ENCODE results near the gene RPP38. TPM values are rescaled to one million over a fixed set of nuclear protein-coding genes. Genes with fewer than 3 reads are reported as not detected.
A peak's percentile ranks its signal among the peaks of the same experiment; 100 is the strongest.

The RPP38 gene
- total and polyA plus RNA-seq, 4 donors, result 8.2 to 12.0 (median 9.3) TPM

- Histone ChIP-seq H3K9me3 (ENCODE audit: control insufficient read depth, low read length) (peaks cover 1% of the 10 kb centered on the region), H3K36me3 (ENCODE audit: control insufficient read depth in 1 of 2, insufficient read depth in 2 of 2, low read length in 1 of 2) (no peaks in the 10 kb centered on the region), H3K27ac (ENCODE audit: low read depth in 1 of 2, low read length in 2 of 2) (no peak overlapping the region), H3K4me3 (ENCODE audit: low read length in 2 of 2) (no peak overlapping the region), H3K27me3 (ENCODE audit: control insufficient read depth in 1 of 2, insufficient read depth in 2 of 2, low read length in 1 of 2) (no peaks in the 10 kb centered on the region), H3K4me1 (ENCODE audit: control insufficient read depth in 1 of 2, insufficient read depth in 2 of 2, low read length in 2 of 2) (no peaks in the 10 kb centered on the region)
- no peak for DNase-seq
- WGBS, 2 donors, result 83 to 89% methylated on average over 3 of the region's 3 CpGs
- ATAC-seq (ENCODE audit: low FRiP score), result no peak
- intact Hi-C loops (cut with DNase I), result no loop called here
Measured at GRCh38 chr10:15068802-15069201, 28.4 kb upstream of the RPP38 start.

GRCh38 chr10:15069230-15069629, 27.9 kb upstream of the RPP38 start:
- intact Hi-C loops (cut with DNase I), result no loop called here
- 72 to 82% methylated on average over 4 of the region's 4 CpGs for WGBS, 2 donors

GRCh38 chr10:15072358-15072757, 24.8 kb upstream of the RPP38 start:
- Histone ChIP-seq H3K4me3 (ENCODE audit: low read length in 2 of 2) (no peak overlapping the region), H3K4me1 (ENCODE audit: control insufficient read depth in 1 of 2, insufficient read depth in 2 of 2, low read length in 2 of 2) (no peaks in the 10 kb centered on the region), H3K36me3 (ENCODE audit: control insufficient read depth in 1 of 2, insufficient read depth in 2 of 2, low read length in 1 of 2) (no peaks in the 10 kb centered on the region), H3K27me3 (ENCODE audit: control insufficient read depth in 1 of 2, insufficient read depth in 2 of 2, low read length in 1 of 2) (no peaks in the 10 kb centered on the region), H3K9me3 (ENCODE audit: control insufficient read depth, low read length) (no peaks in the 10 kb centered on the region), H3K27ac (ENCODE audit: low read depth in 1 of 2, low read length in 2 of 2) (no peak overlapping the region)
- 95% methylated on average over 5 of the region's 5 CpGs for WGBS, 2 donors
- intact Hi-C loops (cut with DNase I), result no loop called here
- DNase-seq, result no peak
- ATAC-seq (ENCODE audit: low FRiP score), result no peak

More at GRCh38 chr10:15069230-15069629, 27.9 kb upstream of the RPP38 start:
- no peaks in the 10 kb centered on the region for H3K4me1 ChIP-seq (ENCODE audit: control insufficient read depth in 1 of 2, insufficient read depth in 2 of 2, low read length in 2 of 2)
- ATAC-seq (ENCODE audit: low FRiP score) (no peak), DNase-seq (no peak)
- no peaks in the 10 kb centered on the region for H3K36me3 ChIP-seq (ENCODE audit: control insufficient read depth in 1 of 2, insufficient read depth in 2 of 2, low read length in 1 of 2)
- no peaks in the 10 kb centered on the region for H3K27me3 ChIP-seq (ENCODE audit: control insufficient read depth in 1 of 2, insufficient read depth in 2 of 2, low read length in 1 of 2)
- H3K9me3 ChIP-seq (ENCODE audit: control insufficient read depth, low read length), result peaks cover 1% of the 10 kb centered on the region
- H3K4me3 ChIP-seq (ENCODE audit: low read length in 2 of 2), result no peak overlapping the region
- no peak overlapping the region for H3K27ac ChIP-seq (ENCODE audit: low read depth in 1 of 2, low read length in 2 of 2)

GRCh38 chr10:15075421-15075820, 21.7 kb upstream of the RPP38 start:
- no peak overlapping the region for H3K27ac ChIP-seq (ENCODE audit: low read depth in 1 of 2, low read length in 2 of 2)
- DNase-seq (no peak), ATAC-seq (ENCODE audit: low FRiP score) (no peak)
- no peaks in the 10 kb centered on the region for H3K27me3 ChIP-seq (ENCODE audit: control insufficient read depth in 1 of 2, insufficient read depth in 2 of 2, low read length in 1 of 2)
- intact Hi-C loops (cut with DNase I), result no loop called here
- no peak overlapping the region for H3K4me3 ChIP-seq (ENCODE audit: low read length in 2 of 2)
- no peaks in the 10 kb centered on the region for H3K36me3 ChIP-seq (ENCODE audit: control insufficient read depth in 1 of 2, insufficient read depth in 2 of 2, low read length in 1 of 2)
- WGBS, 2 donors, result 95 to 98% methylated on average over 3 of the region's 3 CpGs
- H3K9me3 ChIP-seq (ENCODE audit: control insufficient read depth, low read length), result no peaks in the 10 kb centered on the region
- H3K4me1 ChIP-seq (ENCODE audit: control insufficient read depth in 1 of 2, insufficient read depth in 2 of 2, low read length in 2 of 2), result no peaks in the 10 kb centered on the region

GRCh38 chr10:15083674-15084501, 13.3 kb upstream of the RPP38 start:
- ATAC-seq (ENCODE audit: low FRiP score), result no peak
- no peaks in the 10 kb centered on the region for H3K9me3 ChIP-seq (ENCODE audit: control insufficient read depth, low read length)
- H3K4me3 ChIP-seq (ENCODE audit: low read length in 2 of 2), result peak overlapping the region; percentile 61 to 86
- peak overlapping the region in 1 of 2 donors; percentile 70 for H3K27ac ChIP-seq (ENCODE audit: low read depth in 1 of 2, low read length in 2 of 2)
- DNase-seq, result no peak
- no peaks in the 10 kb centered on the region for H3K27me3 ChIP-seq (ENCODE audit: control insufficient read depth in 1 of 2, insufficient read depth in 2 of 2, low read length in 1 of 2)
- no peaks in the 10 kb centered on the region for H3K4me1 ChIP-seq (ENCODE audit: control insufficient read depth in 1 of 2, insufficient read depth in 2 of 2, low read length in 2 of 2)
- intact Hi-C loops (cut with DNase I), result no loop called here
- 42 to 44% methylated on average over 18 of the region's 18 CpGs for WGBS, 2 donors
- H3K36me3 ChIP-seq (ENCODE audit: control insufficient read depth in 1 of 2, insufficient read depth in 2 of 2, low read length in 1 of 2), result no peaks in the 10 kb centered on the region

- H3K27ac ChIP-seq (ENCODE audit: low read depth in 1 of 2, low read length in 2 of 2), result no peak overlapping the region
- intact Hi-C loops (cut with DNase I), result no loop called here
- no peaks in the 10 kb centered on the region for H3K4me1 ChIP-seq (ENCODE audit: control insufficient read depth in 1 of 2, insufficient read depth in 2 of 2, low read length in 2 of 2)
- H3K9me3 ChIP-seq (ENCODE audit: control insufficient read depth, low read length), result no peaks in the 10 kb centered on the region
- WGBS, 2 donors, result 3 to 5% methylated on average over 7 of the region's 7 CpGs
- no peaks in the 10 kb centered on the region for H3K36me3 ChIP-seq (ENCODE audit: control insufficient read depth in 1 of 2, insufficient read depth in 2 of 2, low read length in 1 of 2)
- ATAC-seq (ENCODE audit: low FRiP score) (peak; percentile 78), DNase-seq (peak in 1 of 2 donors; percentile 48)
- H3K4me3 ChIP-seq (ENCODE audit: low read length in 2 of 2), result peak overlapping the region; percentile 61 to 86
- H3K27me3 ChIP-seq (ENCODE audit: control insufficient read depth in 1 of 2, insufficient read depth in 2 of 2, low read length in 1 of 2), result no peaks in the 10 kb centered on the region
Measured at GRCh38 chr10:15084502-15084922, 12.6 kb upstream of the RPP38 start.

- Histone ChIP-seq H3K4me1 (ENCODE audit: control insufficient read depth in 1 of 2, insufficient read depth in 2 of 2, low read length in 2 of 2) (no peaks in the 10 kb centered on the region), H3K4me3 (ENCODE audit: low read length in 2 of 2) (peak within 1 kb of the TSS; percentile 2 to 15), H3K27ac (ENCODE audit: low read depth in 1 of 2, low read length in 2 of 2) (no peak within 1 kb of the TSS), H3K9me3 (ENCODE audit: control insufficient read depth, low read length) (no peaks in the 10 kb centered on the region), H3K36me3 (ENCODE audit: control insufficient read depth in 1 of 2, insufficient read depth in 2 of 2, low read length in 1 of 2) (no peaks in the 10 kb centered on the region), H3K27me3 (ENCODE audit: control insufficient read depth in 1 of 2, insufficient read depth in 2 of 2, low read length in 1 of 2) (no peaks in the 10 kb centered on the region)
- DNase-seq, result peak; percentile 78 to 92
- intact Hi-C loops (cut with DNase I), result no loop called here
- 6% methylated on average over 61 to 63 of the region's 63 CpGs for WGBS, 2 donors
- ATAC-seq (ENCODE audit: low FRiP score), result peak; percentile 94
Measured at GRCh38 chr10:15088428-15089261, 8.5 kb upstream of the RPP38 start, which contains the start of gene ACBD7. ACBD7 (minus strand) TSS chr10:15088776; CDS start chr10:15088728, 48 bp downstream.

GRCh38 chr10:15091418-15091817, 5.7 kb upstream of the RPP38 start:
- Histone ChIP-seq H3K27me3 (ENCODE audit: control insufficient read depth in 1 of 2, insufficient read depth in 2 of 2, low read length in 1 of 2) (no peaks in the 10 kb centered on the region), H3K9me3 (ENCODE audit: control insufficient read depth, low read length) (no peaks in the 10 kb centered on the region), H3K36me3 (ENCODE audit: control insufficient read depth in 1 of 2, insufficient read depth in 2 of 2, low read length in 1 of 2) (no peaks in the 10 kb centered on the region), H3K4me1 (ENCODE audit: control insufficient read depth in 1 of 2, insufficient read depth in 2 of 2, low read length in 2 of 2) (no peaks in the 10 kb centered on the region), H3K27ac (ENCODE audit: low read depth in 1 of 2, low read length in 2 of 2) (no peak overlapping the region), H3K4me3 (ENCODE audit: low read length in 2 of 2) (no peak overlapping the region)
- intact Hi-C loops (cut with DNase I), result loop anchor here in 1 of 2 donors (10.0 kb wide), 1 partner anchor 217 kb away; the partner anchor contains the start of gene SUV39H2
- WGBS, 2 donors, result 86% methylated on average over 5 of the region's 5 CpGs
- DNase-seq (no peak), ATAC-seq (ENCODE audit: low FRiP score) (no peak)

Data from aorta (tissue), 5 donors.